GM18867 (cell line): ENCODE results near the gene NACA.
"Not testable (repeated sequence)": the region's sequence is repeated elsewhere in the genome, so short reads cannot be mapped to it uniquely, and the experiment has no call there.

ENCODE experiments used
- ATAC-seq: cut with Tn5 transposase; IDR thresholded peaks from one replicate; pipeline ENCODE4 v1.9.1; 2021; ENCODE audit warnings: mild to moderate bottlenecking, moderate library complexity; ENCODE audit not compliant: unreplicated experiment

NACA gene

DNA sequence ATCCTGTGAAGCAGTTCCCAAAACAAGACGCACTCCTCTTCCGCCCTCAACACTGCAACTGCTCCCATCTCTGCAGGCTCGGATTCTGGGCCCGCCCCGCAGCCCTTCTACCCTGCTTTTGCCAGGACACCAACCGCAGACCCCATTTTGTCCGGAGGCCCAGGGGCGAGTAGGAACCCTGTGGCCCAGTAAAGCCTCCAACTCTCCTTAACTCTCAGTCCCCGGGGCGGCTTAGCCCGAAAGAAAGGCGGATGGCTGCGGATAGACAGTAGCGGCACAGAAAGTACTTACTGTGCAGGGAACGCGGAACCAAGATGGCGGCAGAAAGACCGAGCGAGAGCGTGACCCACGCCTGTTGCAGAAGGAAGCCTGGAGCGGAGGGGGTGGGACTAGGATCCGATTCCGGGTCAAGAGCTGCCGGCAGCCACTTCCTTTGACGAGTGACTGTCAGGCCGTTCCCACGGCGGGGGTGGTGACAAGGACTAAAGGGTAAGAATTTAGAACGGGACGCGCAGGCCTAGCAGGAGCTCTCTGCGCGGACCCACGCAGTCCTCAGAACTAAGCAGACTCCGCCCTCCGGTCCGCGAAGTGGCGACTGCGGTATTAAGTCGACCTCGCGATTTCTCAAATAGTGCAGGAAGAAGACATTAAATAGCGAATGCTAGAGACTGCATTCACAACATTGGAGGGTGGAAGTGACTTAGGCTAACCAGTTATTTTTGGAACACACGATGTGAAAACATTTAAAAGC, at the start of gene NACA:
Gene NACA, minus strand, starts transcription at position 328 of the 751 bp plus-strand sequence. CDS start 778 bp downstream, outside the sequence.
- ATAC-seq: peak; percentile 95

DNA sequence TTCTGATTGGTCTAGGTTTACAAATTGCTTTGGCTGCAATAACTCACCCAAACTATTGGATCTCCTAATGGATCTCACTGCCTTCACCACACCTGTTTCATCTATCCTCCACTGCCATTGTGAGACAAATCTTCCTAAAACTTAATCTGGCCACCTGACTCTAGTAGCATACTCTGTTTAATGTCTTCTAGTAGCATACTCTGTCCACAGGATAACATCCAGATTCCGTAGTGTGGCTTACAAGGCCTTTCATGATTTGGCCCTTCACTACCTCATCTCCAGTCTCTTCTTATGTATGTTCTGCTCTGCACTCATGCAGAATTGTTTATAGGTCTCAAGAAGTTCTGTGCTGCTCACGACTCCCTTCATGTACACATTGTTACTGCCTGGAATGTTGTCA, 48.0 kb upstream of the NACA start:
- ATAC-seq: no peak

DNA sequence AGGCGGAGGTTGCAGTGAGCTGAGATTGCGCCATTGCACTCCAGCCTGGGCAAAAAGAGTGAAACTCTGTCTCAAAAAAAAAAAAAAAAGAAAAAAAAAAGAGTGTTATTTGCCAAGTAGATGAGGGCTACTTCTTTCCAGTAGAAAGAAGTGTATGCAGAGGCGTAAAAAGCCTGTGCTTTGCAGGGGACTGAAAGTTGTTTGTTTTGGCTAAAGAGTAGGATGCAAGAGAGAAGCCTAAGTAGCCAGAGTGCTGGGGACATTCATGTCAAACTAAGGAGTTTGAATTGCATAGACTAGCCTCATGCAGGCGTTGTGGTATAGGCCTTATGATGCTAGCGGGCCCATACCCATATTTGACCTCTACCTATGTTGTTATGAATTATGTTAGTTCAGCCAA, 47.5 kb upstream of the NACA start:
- no peak for ATAC-seq

DNA sequence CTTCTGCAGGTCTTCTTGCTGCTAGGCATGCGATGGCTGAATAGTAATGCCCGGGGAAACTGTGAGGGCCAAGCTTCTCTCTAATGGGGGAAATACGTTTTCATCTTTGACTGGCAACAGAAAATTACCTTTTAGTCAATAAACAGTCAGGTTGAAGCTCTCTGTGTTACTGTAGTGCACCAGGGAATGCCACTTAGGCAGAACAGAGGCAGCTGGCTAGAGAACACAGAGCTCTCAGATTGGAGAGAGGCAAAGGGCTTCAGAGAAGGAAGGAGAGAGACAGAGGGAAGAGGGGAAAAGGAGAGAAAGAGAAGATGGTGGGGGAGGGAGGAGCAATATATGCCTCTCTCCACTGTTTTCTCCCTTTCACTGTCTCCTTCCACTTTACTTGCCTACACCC, 44.8 kb upstream of the NACA start:
- no peak for ATAC-seq

DNA sequence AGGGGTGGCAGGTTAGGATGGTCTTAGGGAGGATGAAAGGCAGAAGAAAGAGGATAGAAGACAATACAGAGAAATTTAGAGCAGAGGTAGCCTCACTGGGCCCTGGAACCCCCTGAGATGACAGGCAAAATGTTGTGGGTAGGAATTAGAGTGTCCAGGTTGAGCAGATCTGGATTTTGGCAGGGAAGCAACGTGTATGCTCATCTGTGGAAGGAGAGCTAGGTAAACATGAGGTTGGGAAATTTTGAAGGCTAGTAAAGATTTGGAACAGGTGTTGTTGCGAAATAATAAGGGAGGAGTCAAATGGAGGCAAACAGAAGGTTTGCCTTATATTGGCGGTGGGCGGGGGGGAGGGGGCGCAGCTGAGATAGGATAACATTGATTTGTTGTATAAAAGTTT, 43.3 kb upstream of the NACA start:
- ATAC-seq: no peak

DNA sequence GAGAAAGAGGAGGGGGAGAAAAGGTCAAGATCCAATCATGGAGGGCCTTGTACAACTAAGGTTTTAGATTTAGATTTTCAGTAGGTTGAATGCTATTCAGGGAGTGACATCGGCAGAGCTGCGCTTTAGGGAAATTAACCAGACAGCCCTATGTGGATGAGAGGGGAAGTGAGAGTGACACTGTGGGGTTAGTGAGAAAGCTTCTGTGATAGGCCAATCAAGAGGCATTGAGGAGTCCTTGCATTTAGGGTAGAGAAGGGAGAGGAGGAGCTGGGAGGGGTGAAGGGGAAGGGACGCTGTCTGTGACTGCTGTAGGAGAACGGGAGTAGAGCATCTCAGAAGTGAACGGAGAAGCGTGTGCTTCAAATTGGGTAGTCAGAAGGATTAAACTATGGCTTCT, 41.4 kb upstream of the NACA start:
- ATAC-seq: peak; percentile 99

DNA sequence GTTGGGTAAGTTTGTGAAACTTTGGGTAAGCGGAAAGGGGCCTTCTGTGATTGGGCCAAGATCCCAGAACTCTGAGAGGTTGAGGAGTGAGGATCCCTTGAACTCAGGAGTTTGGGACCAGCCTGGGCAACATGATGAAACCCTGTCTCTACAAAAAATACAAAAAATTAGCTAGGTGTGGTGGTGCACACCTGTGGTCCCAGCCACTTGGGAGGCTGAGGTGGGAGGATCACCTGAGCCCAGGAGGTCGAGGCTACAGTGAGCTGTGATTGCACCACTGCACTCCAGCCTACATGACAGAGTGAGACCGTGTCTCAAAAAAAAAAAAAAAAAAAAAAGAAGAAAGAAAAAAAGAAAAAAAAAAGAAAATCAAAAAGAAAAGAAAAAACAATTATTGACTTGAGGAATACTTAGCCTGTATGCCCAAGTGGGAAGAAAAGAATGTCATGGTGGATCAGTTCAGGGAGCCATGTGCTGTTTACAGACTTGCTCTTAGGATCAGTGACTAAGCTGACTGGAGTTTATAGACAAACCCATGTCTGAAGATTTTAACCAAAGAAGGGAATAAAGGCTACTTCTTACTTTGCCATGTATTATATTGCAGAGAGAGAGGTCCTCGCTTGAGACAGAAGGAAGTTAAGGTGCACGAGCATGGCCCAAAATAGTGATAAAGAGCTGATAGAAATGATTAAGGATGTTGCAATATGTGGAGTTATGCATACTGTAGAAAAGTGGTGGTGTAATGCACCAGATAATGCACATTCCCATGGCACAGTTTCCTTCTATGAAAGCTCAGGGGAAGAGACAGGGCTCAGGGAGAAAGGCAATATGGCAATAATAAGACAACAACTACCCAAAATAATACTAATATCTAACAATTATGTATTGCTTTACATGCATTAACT, 38.9 kb upstream of the NACA start:
- no peak for ATAC-seq

DNA sequence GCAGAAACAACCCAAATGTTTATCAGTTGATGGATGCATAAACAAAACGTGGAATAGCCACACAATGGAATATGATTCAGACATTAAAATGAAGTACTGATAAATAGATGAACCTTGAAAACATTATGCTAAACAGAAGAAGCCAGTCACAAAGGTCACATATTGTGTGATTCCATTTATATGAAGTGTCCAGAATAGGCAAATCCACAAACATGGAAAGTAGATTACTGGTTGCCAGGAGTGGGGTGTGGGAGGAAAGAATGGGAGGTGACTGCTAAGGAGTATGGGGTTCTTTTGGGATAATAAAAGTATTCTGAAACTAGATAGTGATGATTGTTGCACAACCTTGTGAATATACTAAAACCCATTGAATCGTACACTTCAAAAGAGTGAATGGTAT, 36.7 kb upstream of the NACA start:
- no peak for ATAC-seq

DNA sequence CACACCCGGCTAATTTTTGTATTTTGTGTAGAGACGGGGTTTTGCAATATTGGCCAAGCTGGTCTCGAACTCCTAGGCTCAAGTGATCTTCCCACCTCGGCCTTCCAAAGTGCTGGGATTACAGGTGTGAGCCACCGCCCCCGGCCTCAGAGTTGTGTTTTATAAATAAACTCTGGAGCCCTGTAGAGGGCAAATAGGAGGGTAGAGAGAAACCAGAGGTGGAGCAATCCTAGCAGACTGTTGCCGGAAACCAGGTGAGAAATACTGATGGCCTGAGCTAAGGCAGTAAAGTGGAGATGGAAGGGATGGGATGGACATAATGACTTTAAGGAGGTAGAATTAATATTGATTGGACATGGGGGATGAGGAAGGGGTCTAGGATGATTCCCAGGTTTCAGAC, 35.4 kb upstream of the NACA start:
- ATAC-seq: no peak

DNA sequence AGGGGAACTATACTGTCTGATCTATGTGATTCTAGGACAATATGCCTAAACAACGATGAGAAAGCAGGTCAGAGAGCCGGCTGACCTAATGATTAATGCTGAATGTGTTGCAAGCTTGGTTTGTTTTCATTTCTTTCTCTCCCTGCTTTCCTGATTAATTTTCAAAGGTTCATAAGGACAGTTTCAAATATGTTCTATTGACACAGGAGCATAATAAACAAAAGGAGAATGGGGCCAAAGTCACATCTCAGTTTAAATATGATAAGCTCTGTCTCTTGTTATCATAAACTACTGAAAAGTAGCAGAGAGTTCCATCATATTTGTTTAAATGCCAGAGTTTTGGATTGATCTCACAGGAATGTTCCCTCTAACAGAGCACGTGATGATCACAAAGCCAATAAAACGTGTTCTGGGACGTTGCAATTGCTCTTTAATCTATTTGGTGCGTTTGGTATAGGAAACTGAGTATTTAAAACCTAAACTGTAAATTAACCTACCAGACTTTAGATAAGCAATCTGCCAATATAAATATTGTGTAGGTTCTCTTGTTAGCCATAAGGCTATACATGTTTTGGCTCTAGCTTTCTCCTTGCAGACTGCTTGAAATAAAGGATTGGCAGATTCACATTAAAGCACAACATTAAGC, 34.3 kb upstream of the NACA start:
- ATAC-seq: no peak

DNA sequence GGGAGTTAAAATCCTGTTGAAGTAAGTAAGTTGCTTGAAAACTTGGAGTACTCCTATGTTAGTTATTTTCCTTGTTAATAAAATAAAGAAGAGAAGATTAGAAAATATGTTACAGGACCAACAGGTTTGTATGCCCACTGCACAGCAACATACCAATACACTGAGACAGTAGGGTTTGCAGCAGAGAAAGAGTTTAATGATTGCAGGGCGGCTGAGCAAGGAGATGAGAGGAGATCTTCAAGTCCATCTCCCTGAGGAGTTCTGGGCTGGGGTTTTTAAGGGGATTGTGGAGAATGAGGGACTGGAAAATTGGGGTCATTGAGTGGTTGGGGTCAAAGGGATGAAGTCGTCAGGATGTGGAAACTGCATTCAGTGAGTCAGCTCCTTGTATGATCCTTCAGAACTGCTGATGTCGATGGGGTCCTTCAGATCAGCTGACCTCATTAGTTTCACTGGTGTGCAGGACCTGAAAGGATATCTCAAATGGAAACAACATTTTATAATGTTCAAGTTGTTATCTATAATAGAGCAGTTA, 33.7 kb upstream of the NACA start:
- ATAC-seq: no peak

DNA sequence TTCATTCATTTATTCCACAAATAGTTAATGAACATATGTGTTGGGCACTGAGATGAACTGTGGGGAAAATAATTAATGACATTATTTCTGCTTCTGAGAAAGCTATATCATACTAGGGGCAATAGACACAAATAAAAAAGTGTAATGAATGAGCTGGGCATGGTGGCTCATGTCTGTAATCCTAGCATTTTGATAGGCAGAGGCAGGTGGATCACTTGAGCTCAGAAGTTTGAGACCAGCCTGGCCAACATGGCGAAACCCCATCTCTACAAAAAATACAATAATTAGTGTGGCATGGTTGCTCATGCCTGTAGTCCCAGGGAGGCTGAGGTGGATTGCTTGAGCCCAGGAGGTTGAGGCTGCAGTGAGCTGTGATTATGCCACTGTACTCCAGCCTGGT, 32.9 kb upstream of the NACA start:
- not testable (repeated sequence) for ATAC-seq

DNA sequence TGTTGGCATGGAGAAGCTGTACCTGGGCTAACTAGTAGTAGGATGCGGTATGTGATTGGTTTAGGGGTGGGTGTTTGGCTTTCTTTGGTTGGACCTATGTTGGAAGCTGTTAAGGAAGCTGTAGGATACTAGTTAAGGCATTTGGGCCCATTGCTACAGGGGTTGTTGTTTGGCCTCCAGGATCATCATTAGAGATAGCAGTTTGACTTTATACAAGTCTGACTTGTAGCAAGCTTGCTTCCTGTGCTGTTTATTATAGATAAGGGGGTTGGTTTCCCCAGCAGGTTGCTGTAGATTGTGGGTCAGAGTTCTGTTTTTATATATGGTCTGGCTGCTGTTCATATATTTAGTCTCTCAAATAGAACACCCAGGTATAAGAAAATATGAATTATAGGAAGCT, 28.5 kb upstream of the NACA start:
- no peak for ATAC-seq

DNA sequence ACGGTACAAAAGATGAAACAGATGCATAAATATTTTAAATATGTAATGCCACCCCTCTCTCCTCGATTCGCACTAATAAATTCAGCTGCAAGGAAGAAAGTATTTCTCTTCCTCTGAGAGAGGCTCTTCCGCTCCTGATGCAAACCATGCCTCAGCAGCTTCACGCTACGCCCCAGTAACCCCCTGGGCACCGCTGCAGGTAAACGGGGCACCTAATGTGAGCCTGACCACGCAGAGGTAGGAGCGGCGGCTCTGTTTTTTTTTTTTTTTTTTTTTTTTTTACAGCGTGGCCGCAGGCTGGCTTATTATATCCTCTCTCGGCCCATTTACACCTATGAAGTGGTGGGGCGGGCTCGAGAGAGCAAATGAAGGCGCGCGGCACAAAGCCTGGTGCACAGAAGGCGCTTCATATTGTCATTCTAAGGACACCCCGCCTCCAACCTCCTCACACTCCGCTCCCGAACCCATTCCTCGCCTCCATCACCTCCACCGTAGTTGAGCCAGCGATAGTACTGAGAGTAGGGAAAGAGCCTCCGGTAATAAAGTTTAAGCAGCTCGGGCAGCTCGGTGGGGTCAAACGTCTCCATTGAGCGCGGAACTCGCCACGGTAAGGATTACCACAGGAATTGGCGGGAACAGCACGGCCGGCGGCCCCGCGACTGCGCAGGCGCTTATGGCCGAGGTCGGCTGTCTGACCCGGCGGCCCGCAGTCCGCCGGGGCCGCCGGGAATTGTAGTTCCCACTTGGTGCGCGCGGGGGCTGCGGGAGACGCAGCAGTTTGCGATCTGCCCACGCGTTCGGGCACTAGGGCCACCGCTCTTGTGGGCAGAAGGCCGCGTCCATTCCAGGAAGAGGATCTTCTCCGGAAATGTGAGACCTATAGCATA, 26.9 kb upstream of the NACA start, which contains the start of gene PRIM1:
Gene PRIM1, minus strand, starts transcription at position 612 of the 887 bp plus-strand sequence. Its CDS starts 25 bp downstream, at position 587.
- peak; percentile 75 for ATAC-seq

DNA sequence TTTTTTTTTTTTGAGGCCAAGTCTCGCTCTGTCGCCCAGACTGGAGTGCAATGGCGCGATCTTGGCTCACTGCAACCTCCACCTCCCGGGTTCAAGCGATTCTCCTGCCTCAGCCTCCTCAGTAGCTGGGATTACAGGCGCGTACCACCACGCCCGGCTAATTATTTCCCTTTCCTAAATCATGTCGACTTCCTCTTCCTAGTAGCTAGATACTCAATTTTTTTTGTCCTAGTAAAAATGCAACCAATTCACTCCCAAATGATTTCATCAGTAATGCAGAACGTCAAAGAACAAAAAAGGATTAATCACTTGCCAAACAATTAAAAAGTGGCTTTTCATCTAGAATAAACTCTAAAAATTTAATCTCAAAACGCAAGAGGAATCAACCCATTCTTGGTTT, 25.5 kb upstream of the NACA start:
- ATAC-seq: not testable (repeated sequence)

DNA sequence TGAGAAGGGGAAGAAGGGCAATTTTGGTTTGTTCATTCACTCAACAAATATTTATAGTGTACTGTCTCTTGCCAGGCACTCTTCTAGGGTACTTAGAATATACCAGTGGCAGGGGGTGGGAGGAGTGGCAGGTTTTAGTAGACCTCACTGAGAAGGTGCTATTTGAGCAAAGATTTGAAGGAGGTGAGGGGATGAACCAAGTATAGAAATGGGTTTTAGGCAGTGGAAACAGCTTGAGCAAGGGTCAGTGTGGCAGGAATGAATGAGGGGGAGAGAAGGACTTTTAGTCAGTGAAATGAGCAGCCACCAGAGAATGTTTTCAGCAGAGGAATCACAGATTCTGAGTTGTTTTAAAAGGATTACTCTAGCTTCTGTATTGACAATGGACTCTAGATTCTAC, 24.8 kb upstream of the NACA start:
- ATAC-seq: no peak

DNA sequence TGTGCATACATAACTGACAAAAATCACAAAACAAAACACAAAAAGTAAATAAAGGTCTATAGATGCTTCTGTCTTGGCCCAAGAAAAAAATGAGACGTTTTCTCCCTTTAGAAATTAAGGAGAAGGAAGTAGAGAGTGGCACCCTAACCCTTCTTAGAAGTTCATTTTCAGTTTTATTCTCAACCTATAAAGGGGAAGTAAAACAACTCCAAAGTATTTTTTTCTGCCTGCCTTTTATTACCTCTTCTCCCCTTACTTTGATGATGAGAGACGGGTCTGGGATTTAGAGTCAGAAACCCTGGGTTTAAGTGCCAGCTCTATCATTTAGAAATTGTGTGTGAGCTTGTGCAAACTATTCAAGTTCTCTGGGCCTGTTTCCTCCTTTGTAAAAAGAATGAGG, 24.3 kb upstream of the NACA start:
- ATAC-seq: no peak

DNA sequence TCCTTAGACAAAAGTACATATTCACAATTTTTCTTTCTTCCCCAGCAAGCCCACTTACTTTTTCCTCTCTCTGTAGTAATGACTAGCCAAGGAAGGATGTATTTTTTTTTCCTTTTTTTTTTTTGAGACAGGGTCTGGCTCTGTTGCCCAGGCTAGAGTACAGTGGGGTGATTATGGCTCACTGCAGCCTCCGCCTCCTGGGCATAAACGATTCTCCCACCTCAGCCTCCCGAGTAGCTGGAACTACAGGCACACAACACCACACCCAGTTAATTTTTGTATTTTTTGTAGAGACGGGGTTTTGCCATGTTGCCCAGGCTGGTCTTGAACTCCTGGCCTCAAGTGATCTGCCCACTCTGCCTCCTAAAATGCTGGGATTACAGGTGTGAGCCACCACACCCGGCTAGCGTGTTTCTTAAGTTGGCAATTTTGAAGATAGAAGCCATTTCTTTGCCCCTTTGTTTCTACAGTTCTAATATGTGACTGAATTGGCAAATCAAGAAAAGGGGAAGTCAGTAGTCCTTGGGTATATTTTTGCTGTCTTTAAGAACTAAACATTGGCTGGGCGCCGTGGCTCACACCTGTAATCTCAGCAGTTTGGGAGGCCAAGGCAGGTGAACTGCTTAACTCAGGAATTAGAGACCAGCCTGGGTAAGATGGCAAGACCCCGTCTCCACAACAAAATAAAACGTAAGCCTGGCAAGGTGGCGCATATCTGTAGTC, 3.2 kb upstream of the NACA start:
- no peak for ATAC-seq

DNA sequence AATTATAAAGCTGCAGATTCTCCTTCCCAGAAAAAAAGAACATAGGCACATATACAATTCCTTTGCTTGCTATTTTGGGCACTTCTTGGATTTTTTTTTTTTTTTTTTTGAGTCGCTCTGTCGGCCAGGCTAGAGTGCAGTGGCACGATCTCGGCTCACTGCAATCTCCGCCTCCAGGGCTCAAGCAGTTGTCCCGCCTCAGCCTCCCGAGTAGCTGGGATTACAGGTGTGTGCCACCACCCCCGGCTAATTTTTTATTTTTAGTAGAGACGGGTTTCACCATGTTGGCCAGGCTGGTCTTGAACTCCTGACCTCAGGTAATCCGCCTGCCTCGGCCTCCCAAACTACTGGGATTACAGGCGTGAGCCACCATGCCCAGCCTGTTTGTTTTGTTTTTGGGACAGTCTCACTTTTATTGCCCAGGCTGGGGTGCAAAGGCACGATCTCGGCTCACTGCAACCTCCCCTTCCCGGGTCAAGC, 1.1 kb upstream of the NACA start:
- ATAC-seq: not testable (repeated sequence)
